ENCODE results near the gene PLA2G4E. TPM values are rescaled to one million over a fixed set of nuclear protein-coding genes. Genes with fewer than 3 reads are reported as not detected.
A peak's percentile ranks its signal among the peaks of the same experiment; 100 is the strongest.

Gene PLA2G4E
- total RNA-seq, 6 donors from 2014 or later, result 0.13 to 5.2 (median 1.1) TPM; not detected in 2

- H3K27ac ChIP-seq, result no peak overlapping the region
- no peak for TF ChIP-seq POLR2A (IDR thresholded peaks at IDR 0.05)
- TF ChIP-seq CTCF (IDR thresholded peaks at IDR 0.05), result no peak
- no peak for TF ChIP-seq EP300 (IDR thresholded peaks at IDR 0.05)
- no peak for TF ChIP-seq POLR2AphosphoS5 (IDR thresholded peaks at IDR 0.05)
- ATAC-seq (ENCODE audit: low FRiP score in 2 of 2) (no peak), DNase-seq (no peak)
- 53 to 54% methylated on average over 3 of the region's 3 CpGs for WGBS, 2 donors
- H3K4me3 ChIP-seq, result no peak overlapping the region
- peaks cover 5 to 6% (median 6%) of the 10 kb centered on the region in 4 donors for H3K4me1 ChIP-seq
- H3K36me3 ChIP-seq, result no peaks in the 10 kb centered on the region
- no peaks in the 10 kb centered on the region for H3K27me3 ChIP-seq
- H3K9me3 ChIP-seq, result no peaks in the 10 kb centered on the region
These were observed 23.0 kb downstream of the PLA2G4E start for GRCh38 chr15:41997845-41998244.

- Histone ChIP-seq H3K27ac (no peak overlapping the region), H3K4me3 (no peak overlapping the region), H3K4me1 (peaks cover 5 to 6% (median 6%) of the 10 kb centered on the region in 4 donors), H3K36me3 (no peaks in the 10 kb centered on the region), H3K9me3 (no peaks in the 10 kb centered on the region), H3K27me3 (no peaks in the 10 kb centered on the region)
- peak in 1 of 2 donors; percentile 42 for DNase-seq
- 90 to 92% methylated on average over 11 to 13 of the region's 13 CpGs for WGBS, 2 donors
- TF ChIP-seq CTCF (IDR thresholded peaks at IDR 0.05) (no peak), POLR2AphosphoS5 (IDR thresholded peaks at IDR 0.05) (no peak), EP300 (IDR thresholded peaks at IDR 0.05) (no peak), POLR2A (IDR thresholded peaks at IDR 0.05) (no peak)
- ATAC-seq (ENCODE audit: low FRiP score in 2 of 2), result no peak
These were observed 23.8 kb downstream of the PLA2G4E start for GRCh38 chr15:41996921-41997592.

GRCh38 chr15:41996376-41996775, 24.5 kb downstream of the PLA2G4E start:
- Histone ChIP-seq H3K27ac (no peak overlapping the region), H3K9me3 (no peaks in the 10 kb centered on the region), H3K4me1 (peaks cover 5 to 6% (median 6%) of the 10 kb centered on the region in 4 donors), H3K4me3 (no peak overlapping the region), H3K27me3 (no peaks in the 10 kb centered on the region), H3K36me3 (no peaks in the 10 kb centered on the region)
- ATAC-seq (ENCODE audit: low FRiP score in 2 of 2), result no peak
- TF ChIP-seq POLR2AphosphoS5 (IDR thresholded peaks at IDR 0.05) (no peak), POLR2A (IDR thresholded peaks at IDR 0.05) (no peak), CTCF (IDR thresholded peaks at IDR 0.05) (no peak), EP300 (IDR thresholded peaks at IDR 0.05) (no peak)
- peak in 1 of 2 donors; percentile 34 for DNase-seq
- WGBS, 2 donors, result 94 to 95% methylated on average over 10 of the region's 10 CpGs

GRCh38 chr15:41995476-41995855, 25.4 kb downstream of the PLA2G4E start:
- no peak for ATAC-seq (ENCODE audit: low FRiP score in 2 of 2)
- H3K4me3 ChIP-seq, result no peak overlapping the region
- no peaks in the 10 kb centered on the region for H3K36me3 ChIP-seq
- no peak overlapping the region for H3K27ac ChIP-seq
- 95 to 99% methylated on average over 7 of the region's 7 CpGs for WGBS, 2 donors
- H3K27me3 ChIP-seq, result no peaks in the 10 kb centered on the region
- no peak for DNase-seq
- peaks cover 5 to 6% (median 6%) of the 10 kb centered on the region in 4 donors for H3K4me1 ChIP-seq
- no peaks in the 10 kb centered on the region for H3K9me3 ChIP-seq
- TF ChIP-seq POLR2A (IDR thresholded peaks at IDR 0.05) (no peak), EP300 (IDR thresholded peaks at IDR 0.05) (no peak), CTCF (IDR thresholded peaks at IDR 0.05) (no peak), POLR2AphosphoS5 (IDR thresholded peaks at IDR 0.05) (no peak)
